Testis (tissue), 2 donors: ENCODE data around the gene DAPP1.

Experiments
- CTCF ChIP-seq, 3 experiments: fragments of 450-650 bp in 2 of 3; fragments of 200-600 bp in 1 of 3; sonication (generic) in 1 of 3; IDR thresholded peaks; one replicate each; pipeline ENCODE4 v1.5.1; 2016 to 2019; ENCODE audit warnings: antibody characterized with exemption in 3 of 3, mild to moderate bottlenecking in 2 of 3, moderate library complexity in 1 of 3
- POLR2A ChIP-seq: fragments of 450-650 bp; IDR thresholded peaks from one replicate; pipeline ENCODE4 v1.6.1; 2017; ENCODE audit warnings: antibody characterized with exemption, mild to moderate bottlenecking, moderate library complexity

- no peak for TF ChIP-seq CTCF (IDR thresholded peaks at IDR 0.05)
- no peak for TF ChIP-seq POLR2A
These were observed 25.6 kb upstream of the DAPP1 start for GRCh38 chr4:99790796-99791617.
